NOMO-1 treated with dmso at 0.1 percent for 144 hours (cell line): ENCODE results near the gene SERPINB2.
A peak's percentile ranks its signal among the peaks of the same experiment; 100 is the strongest.

Experiments used
- DNase-seq: peaks from one replicate; lab custom pipeline; 2025; ENCODE audit not compliant: unreplicated experiment; lab: John Stamatoyannopoulos, UW

Gene SERPINB2

GRCh38 chr18:63888470-63889190 lies 1.1 kb downstream of the SERPINB2 start:
- no peak for DNase-seq

GRCh38 chr18:63889626-63890025 lies 2.1 kb downstream of the SERPINB2 start:
- DNase-seq: peak; percentile 72

GRCh38 chr18:63890237-63890949 lies 2.9 kb downstream of the SERPINB2 start:
- no peak for DNase-seq

- DNase-seq: peak; percentile 42
Measured at GRCh38 chr18:63890950-63891304, 3.4 kb downstream of the SERPINB2 start.

- peak; percentile 85 for DNase-seq
Measured at GRCh38 chr18:63892566-63892965, 5.1 kb downstream of the SERPINB2 start.

GRCh38 chr18:63894106-63894772 lies 6.7 kb downstream of the SERPINB2 start:
- no peak for DNase-seq

- peak; percentile 61 for DNase-seq
Measured at GRCh38 chr18:63895190-63895589, 7.7 kb downstream of the SERPINB2 start.

- DNase-seq: no peak
Measured at GRCh38 chr18:63897072-63897471, 9.6 kb downstream of the SERPINB2 start.

- DNase-seq: no peak
Measured at GRCh38 chr18:63899206-63899605, 11.7 kb downstream of the SERPINB2 start.

GRCh38 chr18:63903851-63904570 lies 16.5 kb downstream of the SERPINB2 start:
- DNase-seq: no peak

GRCh38 chr18:63904694-63905093 lies 17.2 kb downstream of the SERPINB2 start:
- DNase-seq: no peak

GRCh38 chr18:63905361-63905760 lies 17.9 kb downstream of the SERPINB2 start:
- peak; percentile 30 for DNase-seq

GRCh38 chr18:63906056-63906455 lies 18.6 kb downstream of the SERPINB2 start:
- DNase-seq: no peak

- peak; percentile 83 for DNase-seq
Measured at GRCh38 chr18:63907664-63908063, 20.2 kb downstream of the SERPINB2 start, which contains the start of gene SERPINB10. SERPINB10 (plus strand) TSS chr18:63907958; CDS start chr18:63915511, 7,553 bp downstream.

- DNase-seq: no peak
Measured at GRCh38 chr18:63908858-63909257, 21.4 kb downstream of the SERPINB2 start.

GRCh38 chr18:63909870-63910269 lies 22.4 kb downstream of the SERPINB2 start:
- DNase-seq: no peak

- DNase-seq: no peak
Measured at GRCh38 chr18:63917817-63918216, 30.3 kb downstream of the SERPINB2 start.

- DNase-seq: no peak
Measured at GRCh38 chr18:63922049-63922448, 34.5 kb downstream of the SERPINB2 start.

- DNase-seq: no peak
Measured at GRCh38 chr18:63924551-63924950, 37.0 kb downstream of the SERPINB2 start.

- DNase-seq: peak; percentile 68
Measured at GRCh38 chr18:63928331-63928730, 40.8 kb downstream of the SERPINB2 start.

GRCh38 chr18:63929369-63929768 lies 41.9 kb downstream of the SERPINB2 start:
- peak; percentile 43 for DNase-seq
